HG03439 (cell line): ENCODE data around the gene CTH.
"Not testable (repeated sequence)": the region's sequence is repeated elsewhere in the genome, so short reads cannot be mapped to it uniquely, and the experiment has no call there.

Source experiments
- ATAC-seq: cut with Tn5 transposase; IDR thresholded peaks from one replicate; pipeline ENCODE4 v1.9.1; 2021; ENCODE audit warnings: mild to moderate bottlenecking, moderate library complexity; ENCODE audit not compliant: unreplicated experiment

The CTH gene

DNA sequence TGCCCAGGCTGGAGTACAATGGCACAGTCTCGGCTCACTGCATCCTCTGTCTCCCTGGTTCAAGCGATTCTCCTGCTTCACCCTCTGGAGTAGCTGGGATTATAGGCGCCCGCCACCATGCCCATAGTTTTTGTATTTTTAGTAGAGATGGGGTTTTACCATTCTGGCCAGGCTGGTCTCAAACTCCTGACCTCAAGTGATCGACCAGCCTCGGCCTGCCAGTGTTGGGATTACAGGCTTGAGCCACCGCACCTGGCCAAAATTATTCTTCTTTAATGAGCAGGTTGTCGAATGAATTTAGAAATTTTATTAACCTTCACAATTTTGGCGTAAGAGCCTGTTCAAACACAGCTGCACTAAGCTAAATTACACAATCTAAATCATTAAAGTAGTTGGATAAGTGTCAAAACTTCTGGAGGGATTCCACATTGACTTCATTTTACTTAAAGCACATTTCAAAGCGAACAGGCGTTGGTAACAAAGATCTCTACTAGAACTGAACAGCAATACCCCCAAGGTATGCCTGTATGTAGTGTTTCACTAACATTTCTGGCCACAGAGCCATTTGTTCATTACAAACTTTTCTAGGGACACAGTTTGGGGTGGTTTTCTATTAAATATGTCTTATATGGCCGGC lies 5.2 kb upstream of the CTH start:
- ATAC-seq: no peak

GRCh38 chr1:70409136-70409535 lies 1.9 kb upstream of the CTH start:
- ATAC-seq: no peak

DNA sequence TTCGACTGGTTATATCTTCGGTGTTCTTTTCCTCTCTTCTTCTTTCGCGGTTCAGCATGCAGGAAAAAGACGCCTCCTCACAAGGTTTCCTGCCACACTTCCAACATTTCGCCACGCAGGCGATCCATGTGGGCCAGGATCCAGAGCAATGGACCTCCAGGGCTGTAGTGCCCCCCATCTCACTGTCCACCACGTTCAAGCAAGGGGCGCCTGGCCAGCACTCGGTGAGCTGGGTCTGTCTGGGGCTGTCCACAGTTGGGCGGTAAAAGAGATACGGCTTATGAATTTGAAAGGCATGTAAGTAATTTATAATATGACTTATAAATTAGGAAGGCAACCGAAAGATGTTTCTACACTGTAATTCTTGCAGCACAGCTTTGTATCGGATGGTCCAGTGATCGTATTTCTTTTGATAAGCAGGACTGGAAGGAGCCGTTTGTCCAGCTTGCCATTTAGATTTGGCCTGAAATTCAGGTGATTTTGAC lies 334 bp downstream of the CTH start:
- ATAC-seq: peak; percentile 1

DNA sequence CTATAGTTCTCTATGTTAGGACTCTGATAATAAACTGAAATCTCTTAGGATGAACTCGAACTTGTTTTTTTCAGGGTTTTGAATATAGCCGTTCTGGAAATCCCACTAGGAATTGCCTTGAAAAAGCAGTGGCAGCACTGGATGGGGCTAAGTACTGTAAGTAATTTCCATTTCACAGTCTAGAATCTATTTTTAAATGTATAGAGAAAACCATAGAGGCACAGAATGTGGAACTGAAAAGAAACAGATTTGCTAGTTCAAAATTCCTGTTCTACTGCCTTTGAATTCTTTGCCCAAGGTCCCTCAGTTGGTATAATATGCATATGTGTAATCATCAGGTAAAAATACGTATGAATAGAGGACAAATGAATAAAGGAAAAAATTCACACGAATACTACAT lies 4.8 kb downstream of the CTH start:
- ATAC-seq: no peak

DNA sequence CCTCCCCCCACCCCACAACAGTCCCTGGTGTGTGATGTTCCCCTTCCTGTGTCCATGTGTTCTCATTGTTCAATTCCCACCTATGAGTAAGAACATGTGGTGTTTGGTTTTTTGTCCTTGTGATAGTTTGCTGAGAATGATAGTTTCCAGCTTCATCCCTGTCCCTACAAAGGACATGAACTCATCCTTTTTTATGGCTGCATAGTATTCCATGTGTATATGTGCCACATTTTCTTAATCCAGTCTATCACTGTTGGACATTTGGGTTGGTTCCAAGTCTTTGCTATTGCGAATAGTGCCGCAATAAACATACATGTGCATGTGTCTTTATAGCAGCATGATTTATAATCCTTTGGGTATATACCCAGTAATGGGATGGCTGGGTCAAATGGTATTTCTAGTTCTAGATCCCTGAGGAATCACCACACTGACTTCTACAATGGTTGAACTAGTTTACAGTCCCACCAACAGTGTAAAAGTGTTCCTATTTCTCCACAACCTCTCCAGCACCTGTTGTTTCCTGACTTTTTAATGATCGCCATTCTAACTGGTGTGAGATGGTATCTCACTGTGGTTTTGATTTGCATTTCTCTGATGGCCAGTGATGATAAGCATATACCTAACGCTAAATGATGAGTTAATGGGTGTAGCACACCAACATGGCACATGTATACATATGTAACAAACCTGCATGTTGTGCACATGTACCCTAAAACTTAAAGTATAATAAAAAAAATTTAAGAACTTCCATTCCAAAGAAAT lies 8.1 kb downstream of the CTH start:
- not testable (repeated sequence) for ATAC-seq

GRCh38 chr1:70420320-70420719 lies 9.3 kb downstream of the CTH start:
- ATAC-seq: no peak

- no peak for ATAC-seq
Measured at GRCh38 chr1:70426154-70427131, 15.4 kb downstream of the CTH start.

DNA sequence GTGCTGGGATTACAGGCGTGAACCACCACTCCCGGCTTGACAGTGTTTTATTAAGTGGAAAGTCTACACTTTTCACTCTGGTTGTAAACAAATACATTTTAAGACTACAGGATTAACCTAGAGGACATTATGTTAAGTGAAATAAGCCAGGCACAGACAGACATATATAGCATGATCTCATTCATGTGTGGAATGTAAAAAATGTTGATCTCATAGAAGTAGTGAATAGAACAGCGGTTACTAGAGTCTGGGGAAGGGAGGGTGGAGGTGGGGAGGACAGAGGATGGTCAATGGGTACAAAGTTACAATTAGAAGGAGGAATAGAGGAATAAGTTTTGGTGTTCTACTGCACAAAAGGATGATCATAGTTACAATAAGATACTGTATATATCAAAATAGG lies 16.9 kb downstream of the CTH start:
- no peak for ATAC-seq

DNA sequence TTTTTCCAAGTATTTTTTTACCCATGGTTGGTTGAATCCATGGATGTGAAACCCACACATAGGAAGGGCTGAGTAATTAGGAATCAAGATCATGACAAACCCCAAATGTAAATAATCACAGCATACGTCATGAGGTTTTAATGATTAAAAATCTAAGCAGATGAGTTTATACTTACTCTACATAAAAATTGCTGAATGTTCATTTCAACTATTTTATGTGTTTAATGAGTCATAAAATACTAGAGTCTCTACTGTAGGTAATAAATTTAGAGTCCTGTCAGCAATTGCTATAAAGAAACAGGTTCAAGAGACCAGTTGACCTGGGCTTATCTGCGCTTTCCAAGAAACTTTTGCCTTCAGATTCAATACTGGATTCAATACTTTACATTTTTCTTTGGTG lies 18.2 kb downstream of the CTH start:
- ATAC-seq: no peak

DNA sequence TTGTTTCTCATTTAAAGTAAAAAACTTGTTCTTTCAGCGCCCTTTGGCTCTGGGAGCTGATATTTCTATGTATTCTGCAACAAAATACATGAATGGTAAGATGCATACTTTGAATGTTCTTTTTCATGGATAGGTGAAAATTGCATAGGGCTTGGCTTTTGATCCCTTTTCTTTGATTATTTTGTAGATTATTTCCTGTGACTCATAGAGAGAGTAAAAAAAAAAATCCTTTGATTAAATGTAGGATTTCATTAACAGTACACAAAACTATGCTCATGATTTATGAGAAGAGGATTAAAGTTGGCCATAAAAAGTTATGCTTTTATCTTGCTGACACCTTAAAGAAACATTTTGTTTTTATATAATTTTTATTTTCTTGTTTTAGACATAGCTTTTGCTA lies 18.7 kb downstream of the CTH start:
- no peak for ATAC-seq

DNA sequence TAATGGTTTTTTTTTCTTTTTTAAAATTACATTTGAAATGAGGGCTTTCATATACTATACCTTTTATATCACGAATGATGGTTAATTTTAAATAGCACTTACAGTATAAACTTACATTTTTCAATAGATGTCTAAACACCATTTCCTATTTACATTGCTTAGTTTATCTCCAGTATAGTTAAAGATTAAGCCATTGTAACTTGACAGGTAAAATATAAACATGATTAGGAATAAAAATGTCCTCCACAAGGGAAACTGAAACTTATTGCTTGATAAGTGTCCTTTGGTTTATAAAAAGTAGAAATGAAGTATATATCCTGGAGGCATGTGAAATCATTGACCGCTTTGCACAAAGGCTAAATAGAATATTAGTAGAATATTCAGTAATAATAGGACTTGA lies 20.2 kb downstream of the CTH start:
- ATAC-seq: no peak

DNA sequence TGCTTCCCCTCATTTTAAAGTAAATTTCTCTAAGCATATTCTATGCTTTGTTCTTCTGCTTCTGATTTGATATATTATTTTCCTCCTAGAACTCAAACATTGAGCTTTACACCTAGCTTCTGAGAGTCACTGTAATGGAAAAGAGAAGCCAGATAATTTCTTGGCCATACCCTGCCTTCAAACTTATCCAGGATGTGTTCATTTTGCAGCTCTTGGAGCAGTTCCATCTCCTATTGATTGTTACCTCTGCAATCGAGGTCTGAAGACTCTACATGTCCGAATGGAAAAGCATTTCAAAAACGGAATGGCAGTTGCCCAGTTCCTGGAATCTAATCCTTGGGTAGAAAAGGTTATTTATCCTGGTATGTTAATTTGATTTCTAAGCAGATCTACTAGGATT lies 20.8 kb downstream of the CTH start:
- ATAC-seq: no peak

DNA sequence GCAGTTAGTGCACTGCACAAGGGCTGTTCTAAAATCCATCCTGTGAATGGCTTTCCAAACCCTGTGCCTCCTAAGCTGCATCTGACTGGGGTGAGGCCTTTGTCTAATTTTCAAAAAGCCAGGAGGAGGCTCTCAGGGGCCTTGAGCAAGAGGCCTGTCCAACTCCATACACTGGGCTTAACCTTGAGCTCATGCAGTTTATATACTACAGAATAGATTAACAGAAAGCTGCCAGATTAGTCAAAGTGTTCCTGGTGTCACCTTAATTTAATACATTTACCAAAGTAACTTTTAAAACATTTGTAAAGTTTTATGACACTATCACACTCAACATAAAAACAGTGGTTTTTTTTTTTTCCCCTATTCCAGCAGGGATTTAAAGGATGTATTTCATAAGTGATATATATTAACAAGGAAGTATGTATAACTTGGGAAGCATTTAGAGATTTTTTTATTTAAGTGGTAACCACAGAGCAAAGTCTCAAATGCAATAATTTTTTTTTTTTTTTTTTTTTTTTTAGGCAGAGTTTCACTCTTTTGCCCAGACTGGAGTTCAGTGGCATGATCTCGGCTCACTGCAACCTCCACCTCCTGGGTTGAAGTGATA lies 23.3 kb downstream of the CTH start:
- ATAC-seq: no peak

DNA sequence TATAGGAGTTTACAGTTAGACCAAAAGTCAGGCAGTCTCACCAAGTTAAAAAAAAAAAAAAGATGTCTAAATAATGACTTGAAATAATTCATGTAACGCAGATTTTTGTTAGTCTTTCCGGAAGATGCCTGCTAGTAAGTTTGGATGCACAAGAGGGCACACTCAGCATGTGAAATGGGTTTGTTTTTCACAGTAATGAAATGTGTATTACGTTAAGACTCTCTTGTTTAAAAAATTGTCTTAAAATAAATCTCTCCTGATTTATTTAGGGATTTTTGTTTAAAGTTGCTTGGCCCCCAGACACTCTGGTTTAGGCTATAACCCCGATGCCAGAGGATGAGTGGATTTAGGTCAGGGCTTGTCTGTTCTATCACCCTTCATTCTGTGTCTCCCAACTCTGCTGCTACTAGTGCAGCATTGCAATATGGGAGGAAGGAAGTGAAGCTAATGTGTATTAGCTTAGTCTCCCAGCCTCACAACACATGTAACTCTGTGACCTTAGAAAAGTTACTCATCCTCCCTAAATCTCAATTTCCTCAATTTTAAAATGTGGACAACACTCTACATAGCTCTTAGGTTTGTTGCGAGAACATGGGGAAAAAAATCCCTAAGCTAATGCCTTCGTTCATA lies 25.7 kb downstream of the CTH start:
- ATAC-seq: no peak

GRCh38 chr1:70438529-70438928 lies 27.5 kb downstream of the CTH start:
- ATAC-seq: no peak

DNA sequence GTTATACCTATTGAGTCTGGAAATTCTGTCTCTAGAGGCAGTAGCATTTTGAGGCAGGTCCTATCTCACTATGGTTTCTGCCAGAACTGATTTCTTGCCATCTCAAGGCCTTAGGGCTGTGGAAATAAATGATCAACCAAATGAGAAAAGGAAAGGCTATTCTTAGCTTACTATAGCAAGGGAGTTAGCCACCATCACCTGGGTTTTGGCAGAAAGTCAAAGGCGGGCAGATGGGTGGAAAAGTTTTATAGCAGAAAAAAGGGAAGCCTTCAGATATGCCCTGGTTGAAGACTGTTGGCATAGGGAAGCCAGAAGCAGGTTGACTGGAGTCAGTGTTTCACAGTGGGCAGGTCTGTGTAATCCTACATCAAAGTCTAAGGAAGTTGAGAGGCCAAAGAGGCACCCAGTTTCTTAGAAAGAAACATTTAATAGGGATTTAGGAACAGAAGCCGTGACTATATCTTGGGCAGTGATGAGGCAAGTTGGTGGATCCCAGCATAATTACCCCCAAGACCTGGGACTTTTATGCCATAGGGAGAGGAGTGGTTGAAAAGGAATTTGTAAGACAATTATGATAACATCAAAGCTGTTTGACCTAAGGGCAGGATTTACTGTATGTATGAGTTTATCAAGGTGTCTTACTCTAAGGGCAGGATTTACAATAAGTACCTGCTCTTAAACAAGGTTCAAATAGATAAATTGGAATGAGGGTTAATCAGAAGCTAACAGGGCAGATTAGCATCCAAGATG lies 29.7 kb downstream of the CTH start:
- ATAC-seq: no peak

GRCh38 chr1:70441392-70442035 lies 30.4 kb downstream of the CTH start:
- ATAC-seq: no peak

GRCh38 chr1:70442490-70442889 lies 31.4 kb downstream of the CTH start:
- ATAC-seq: no peak

- ATAC-seq: no peak
Measured at GRCh38 chr1:70443739-70444138, 32.7 kb downstream of the CTH start.
